Fibroblast of skin of left quadriceps (primary cell): ENCODE data around the gene PTPRE.

Experiments used
- DNase-seq, 2 experiments: peaks; one replicate each; pipeline ENCODE4 v3.0.0-alpha.2; 2013; ENCODE audit warnings: low read depth in 2 of 2

The PTPRE gene

DNA sequence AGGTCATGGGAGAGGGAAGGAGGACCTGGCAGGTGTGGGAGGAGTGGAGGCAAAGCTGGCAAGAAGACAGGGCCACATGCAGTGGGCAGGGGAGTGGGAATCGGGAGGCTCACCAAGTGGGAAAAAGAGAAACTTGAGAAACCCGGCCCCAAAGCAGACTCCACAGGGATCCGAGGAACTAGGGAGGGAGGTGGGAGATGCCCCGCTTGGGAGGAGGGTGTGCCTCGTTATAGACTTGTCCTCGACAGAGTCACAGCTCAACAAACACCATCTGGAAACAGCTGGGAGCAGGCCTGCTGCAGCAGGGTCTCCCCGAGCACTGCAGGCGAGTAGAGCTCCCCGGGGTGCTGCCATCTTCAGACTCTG is 164.5 kb downstream of the PTPRE start:
- DNase-seq, result no peak

DNA sequence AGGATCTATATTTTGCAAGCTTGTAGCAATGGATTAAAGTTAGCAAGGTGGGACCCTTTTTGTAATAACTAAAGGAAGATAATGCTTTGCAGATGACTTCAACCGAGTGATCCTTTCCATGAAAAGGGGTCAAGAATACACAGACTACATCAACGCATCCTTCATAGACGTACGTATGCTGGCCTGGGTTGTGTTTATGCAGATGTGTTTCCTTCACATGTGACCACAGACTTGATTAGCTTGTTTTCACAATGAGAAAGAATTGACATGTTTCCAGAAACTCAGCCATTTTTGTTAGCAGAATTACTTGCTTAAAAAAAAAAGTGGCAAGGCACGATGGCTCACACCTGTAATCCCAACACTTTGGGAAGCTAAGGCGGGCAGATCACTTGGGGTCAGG is 165.1 kb downstream of the PTPRE start:
- no peak for DNase-seq

DNA sequence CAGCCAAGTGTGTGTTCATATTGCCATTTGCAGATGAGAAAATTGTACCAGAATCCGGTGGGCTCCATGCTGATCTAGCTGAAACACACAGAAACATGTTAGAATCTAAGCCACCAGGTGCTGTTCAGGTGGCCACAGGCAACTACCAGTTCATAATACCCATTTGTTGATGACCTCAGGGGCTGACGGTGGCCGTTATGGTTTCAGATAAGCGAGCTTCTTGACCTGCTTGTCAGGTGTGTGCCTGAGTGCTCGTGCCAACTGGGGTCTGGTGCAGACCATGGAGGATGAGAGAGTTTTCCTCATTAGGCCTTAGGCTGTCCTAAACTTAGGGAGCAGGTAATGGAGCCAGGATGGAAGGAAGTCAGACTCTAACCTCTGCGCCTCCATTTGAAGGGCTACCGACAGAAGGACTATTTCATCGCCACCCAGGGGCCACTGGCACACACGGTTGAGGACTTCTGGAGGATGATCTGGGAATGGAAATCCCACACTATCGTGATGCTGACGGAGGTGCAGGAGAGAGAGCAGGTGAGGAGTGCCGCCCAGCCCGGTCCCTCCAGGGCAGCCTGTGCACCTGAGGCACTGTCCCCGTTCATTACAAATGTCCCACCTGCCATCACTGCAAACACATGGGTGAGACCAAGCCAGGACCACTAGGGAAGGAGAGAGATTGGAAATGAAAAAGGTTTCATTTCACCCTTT is 166.2 kb downstream of the PTPRE start:
- DNase-seq, result no peak

GRCh38 chr10:128073890-128074289 is 167.0 kb downstream of the PTPRE start:
- no peak for DNase-seq

GRCh38 chr10:128074589-128074988 is 167.7 kb downstream of the PTPRE start:
- DNase-seq, result no peak

DNA sequence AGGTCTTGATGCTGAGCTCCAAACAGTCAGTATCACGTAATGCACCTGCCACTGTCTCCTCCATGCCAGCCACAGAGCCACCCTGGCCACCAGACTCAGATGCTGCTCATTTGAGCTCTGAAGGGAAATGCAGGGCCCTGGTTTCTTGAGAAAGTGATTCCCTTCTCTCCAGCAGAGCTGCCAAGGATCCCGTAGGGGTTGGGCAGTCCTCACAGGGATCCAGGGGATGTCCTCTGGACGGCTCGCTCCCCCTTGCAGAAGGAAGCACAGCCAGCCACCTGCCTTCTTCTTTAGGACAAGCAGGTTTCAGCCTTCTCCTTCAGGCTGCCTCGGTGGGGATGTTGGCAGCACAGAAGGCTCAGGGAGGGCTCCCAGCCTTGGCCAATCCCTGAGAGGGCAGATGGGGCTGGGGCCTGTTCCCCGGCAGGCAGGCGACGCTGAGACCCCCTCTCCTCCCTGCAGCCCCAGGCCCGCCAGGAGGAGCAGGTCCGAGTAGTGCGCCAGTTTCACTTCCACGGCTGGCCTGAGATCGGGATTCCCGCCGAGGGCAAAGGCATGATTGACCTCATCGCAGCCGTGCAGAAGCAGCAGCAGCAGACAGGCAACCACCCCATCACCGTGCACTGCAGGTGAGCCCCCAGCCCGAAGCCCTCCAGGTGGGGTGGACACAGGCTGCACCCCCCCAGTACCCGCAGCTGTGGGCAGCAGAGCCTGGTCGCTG is 170.4 kb downstream of the PTPRE start:
- no peak for DNase-seq

DNA sequence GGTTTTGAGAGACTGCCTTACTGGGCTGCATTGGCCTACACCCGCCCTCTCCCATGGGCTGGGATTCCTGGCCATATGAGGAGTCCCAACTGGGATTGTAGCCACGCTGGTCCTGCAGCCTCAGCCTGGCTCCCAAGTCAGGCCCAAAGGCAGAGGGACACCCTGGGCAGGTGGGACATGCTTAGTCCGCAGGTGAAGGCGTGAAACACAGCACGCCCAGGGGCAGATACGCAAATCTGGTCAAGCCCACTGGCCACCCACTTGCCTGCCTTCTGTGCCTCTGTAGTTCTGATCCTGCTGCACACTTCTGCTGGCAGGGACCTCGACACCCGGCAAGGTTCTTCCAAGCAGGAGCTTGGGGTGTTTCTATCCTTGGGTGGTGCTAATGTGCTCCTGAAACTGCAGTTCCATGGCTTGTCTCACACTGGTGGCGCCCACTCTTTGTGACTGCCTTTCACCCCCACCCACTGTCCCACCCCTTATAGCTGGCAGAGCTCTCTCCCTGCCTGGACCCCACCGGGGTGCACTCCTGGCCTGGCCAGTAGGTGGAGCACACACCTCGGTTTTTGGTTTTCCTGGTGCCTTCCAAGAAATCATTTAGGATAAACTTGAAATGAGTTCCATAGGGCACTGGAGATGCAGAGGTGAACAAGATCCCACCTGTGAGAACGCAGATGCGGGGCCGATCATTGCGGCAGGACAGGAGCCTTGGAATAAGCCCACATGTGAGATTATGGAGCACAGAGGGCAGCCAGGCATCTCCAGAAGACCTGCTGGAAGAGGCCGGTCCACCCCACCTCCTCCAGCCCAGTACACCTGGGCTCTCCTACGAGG is 171.4 kb downstream of the PTPRE start:
- DNase-seq, result peak; percentile 15 to 21

GRCh38 chr10:128080231-128080630 is 173.3 kb downstream of the PTPRE start:
- no peak for DNase-seq

DNA sequence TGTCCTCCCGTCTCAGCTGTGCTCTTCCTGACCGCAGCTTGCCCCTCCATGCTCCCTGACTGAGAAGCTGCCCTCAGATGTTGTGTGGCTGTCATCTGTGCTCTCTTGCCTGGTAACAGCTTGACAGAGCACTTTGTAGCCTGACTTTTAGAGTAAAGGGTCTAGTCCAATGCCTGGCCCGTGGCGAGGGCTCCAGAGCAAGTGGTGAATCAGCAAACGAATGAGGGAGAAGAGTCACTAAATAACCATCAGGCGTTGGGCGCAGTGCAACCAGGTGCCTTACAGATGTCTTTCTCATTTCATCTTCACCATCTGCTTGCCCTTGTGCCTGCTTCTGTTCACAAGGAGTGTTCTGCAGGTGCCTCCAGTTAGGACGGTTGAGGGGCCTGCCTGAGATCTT is 173.7 kb downstream of the PTPRE start:
- DNase-seq, result no peak

- DNase-seq, result no peak
Measured at GRCh38 chr10:128081222-128081621, 174.3 kb downstream of the PTPRE start.

DNA sequence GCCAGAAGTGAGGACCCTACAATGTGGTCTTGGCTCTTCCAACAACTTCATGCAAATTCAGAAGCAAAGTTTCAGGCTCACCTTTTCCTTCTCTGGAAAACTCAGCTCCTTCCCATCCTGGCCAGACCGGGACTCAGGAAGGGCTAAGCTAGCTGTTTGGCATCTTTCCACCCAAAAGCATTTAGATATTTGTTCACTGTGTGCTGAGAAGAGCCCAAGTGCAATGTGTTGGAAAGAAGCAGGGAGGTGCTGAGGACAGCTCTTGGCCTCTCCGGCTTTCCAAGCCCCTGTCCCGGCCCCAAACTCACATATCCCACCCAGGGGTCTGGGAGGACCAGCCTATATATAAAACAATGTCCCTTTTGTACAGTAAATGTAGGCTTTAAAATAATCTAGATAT is 174.8 kb downstream of the PTPRE start:
- no peak for DNase-seq

DNA sequence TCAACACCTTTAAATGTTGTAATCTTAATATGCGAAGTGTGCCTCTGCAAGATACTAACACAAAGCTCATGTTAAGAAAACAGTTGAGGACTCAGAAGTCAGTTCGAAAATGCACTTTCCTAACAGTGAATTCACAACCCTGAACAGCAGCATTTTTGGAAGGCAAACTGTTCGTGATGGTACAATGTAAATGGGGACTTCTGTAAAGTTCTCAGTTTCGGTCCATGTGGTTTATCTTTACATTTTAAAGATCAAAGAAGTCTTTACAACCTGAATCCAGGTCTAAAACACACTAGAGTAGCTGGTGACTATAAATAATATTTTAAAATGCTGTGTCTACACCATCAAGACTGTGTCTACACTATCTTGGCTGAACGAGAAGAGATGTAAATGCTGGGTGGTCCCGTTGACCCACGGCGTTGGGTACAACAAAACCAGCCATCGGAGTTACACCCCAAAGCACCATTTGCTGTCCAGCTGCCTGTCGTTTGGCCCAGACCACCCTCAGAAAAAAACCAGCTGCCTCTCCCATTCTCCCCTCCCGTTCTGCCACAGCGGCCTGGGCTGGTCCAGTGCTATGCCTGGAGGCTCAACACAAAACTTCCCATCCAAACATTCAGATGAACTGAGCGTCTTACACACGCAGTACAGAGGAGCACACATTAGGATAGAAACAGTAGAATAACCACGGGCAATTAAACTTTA is 176.4 kb downstream of the PTPRE start:
- no peak for DNase-seq

DNA sequence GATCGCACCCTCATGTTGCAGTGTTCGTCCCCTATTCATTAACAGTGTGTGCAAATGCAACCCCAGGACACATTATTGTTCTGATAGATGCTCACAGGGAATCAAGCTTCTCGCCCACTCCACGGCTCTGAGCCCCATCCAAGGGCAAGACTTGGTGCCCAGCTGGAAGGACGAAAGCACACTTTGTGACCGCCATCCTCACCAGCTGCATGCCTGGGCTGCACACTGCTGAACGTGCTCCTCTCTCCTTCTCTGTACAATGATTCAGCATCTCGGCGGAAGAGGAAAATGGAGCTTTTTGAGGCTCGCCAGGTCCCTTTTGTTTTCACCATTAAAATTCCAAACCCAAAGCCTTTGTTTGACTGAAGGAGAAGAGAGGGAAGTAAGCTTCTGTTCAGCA is 177.5 kb downstream of the PTPRE start:
- DNase-seq, result no peak

- DNase-seq, result no peak
Measured at GRCh38 chr10:128084991-128085390, 178.1 kb downstream of the PTPRE start.

DNA sequence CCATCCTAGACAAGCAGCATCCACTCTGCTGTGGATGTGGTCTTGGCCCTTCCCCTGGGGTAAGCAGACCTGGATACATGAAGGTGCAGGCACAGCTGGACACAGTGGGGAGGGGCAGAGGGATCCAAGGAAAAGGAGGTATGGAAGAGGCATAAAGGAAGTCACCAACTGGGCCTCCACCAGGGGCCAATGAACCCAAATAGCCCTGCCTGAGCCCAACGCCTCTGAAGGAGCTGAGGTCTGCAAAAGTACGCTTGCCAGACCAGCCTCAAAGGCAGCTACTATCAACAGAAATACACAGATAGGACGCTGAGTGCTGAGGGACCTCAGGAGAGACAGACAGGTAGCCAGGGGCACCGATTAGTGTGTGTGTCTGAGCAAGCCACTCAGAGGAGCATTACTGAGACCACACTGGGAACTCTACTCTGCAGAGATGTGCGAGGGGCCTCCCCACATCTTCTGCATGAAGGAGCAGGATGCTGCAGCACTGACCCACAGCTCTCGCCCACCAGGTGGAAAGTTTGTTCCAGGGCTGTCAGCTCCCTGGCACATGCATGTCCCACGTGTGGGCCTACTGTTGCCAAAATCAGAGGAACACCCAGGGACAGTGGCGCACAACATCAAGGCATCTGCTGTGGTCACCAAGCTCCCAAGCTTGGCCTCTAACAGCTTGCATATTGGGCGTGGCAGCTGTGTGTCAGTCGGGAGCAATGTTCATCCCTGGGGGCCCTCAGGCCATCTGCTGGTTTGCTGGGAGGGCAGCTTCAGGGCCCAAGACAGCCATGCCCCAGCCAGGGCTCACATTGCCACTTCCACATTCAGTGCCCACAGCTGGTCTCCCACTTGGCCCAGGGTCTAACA is 179.3 kb downstream of the PTPRE start:
- DNase-seq, result no peak

GRCh38 chr10:128087146-128087883 is 180.4 kb downstream of the PTPRE start:
- DNase-seq, result no peak

GRCh38 chr10:128087884-128088709 is 181.2 kb downstream of the PTPRE start:
- no peak for DNase-seq

GRCh38 chr10:128091636-128092210 is 184.8 kb downstream of the PTPRE start:
- no peak for DNase-seq

GRCh38 chr10:128092454-128092853 is 185.6 kb downstream of the PTPRE start:
- no peak for DNase-seq
